Measurements from ENCODE around the gene EME1. TPM values are rescaled to one million over a fixed set of nuclear protein-coding genes. Genes with fewer than 3 reads are reported as not detected.

The EME1 gene
- total and polyA plus RNA-seq, 2 experiments from 2014 or later = 14.4 to 15.9 TPM

GRCh38 chr17:50332196-50332595 lies 40.8 kb upstream of the EME1 start:
- H2AFZ ChIP-seq = no peak overlapping the region
- H3F3A ChIP-seq (replicated peaks; ENCODE audit: low read depth) = no peaks in the 10 kb centered on the region
- H3K4me3 ChIP-seq = no peak overlapping the region
- Mint-ChIP-seq H3K27ac (no peak overlapping the region), H3K4me3 (no peak overlapping the region), H3K9me3 (no peaks in the 10 kb centered on the region; the same call in 2 of the 3 replicates), H3K4me1 (peaks cover 4% of the 10 kb centered on the region), H3K27me3 (ENCODE audit: insufficient read depth, low read depth, poor library complexity) (peaks cover 5% of the 10 kb centered on the region), H3K36me3 (ENCODE audit: low read depth) (no peaks in the 10 kb centered on the region)
- no peaks in the 10 kb centered on the region for H3K36me3 ChIP-seq (ENCODE audit: insufficient read depth)
- no peaks in the 10 kb centered on the region for H3K27me3 ChIP-seq (ENCODE audit: insufficient read depth)
- no peaks in the 10 kb centered on the region for H4K20me1 ChIP-seq (replicated peaks; ENCODE audit: insufficient read depth)
- no peak for TF ChIP-seq EZH2 (IDR thresholded peaks at IDR 0.05; ENCODE audit: low read depth, unreplicated experiment)
- no peak for TF ChIP-seq ZNF331 (CRISPR knock-in tag; IDR thresholded peaks at IDR 0.05; ENCODE audit: low read depth)
- no peak for TF ChIP-seq EZH2phosphoT487 (IDR thresholded peaks at IDR 0.05; ENCODE audit: unreplicated experiment)
- TF ChIP-seq JUNB (IDR thresholded peaks at IDR 0.05; ENCODE audit: unreplicated experiment) = no peak
- TF ChIP-seq ZNF462 (CRISPR knock-in tag; IDR thresholded peaks at IDR 0.05) = no peak
- TF ChIP-seq REST (IDR thresholded peaks at IDR 0.05; ENCODE audit: unreplicated experiment) = no peak
- TF ChIP-seq CTCF (conservative IDR thresholded peaks at IDR 0.05; ENCODE audit: low read depth in 2 of 2) = no peak
- TF ChIP-seq POLR2AphosphoS5 (IDR thresholded peaks at IDR 0.05; ENCODE audit: low read depth) = no peak
- no peak for TF ChIP-seq ETS1 (IDR thresholded peaks at IDR 0.05)
- TF ChIP-seq NANOG (IDR thresholded peaks at IDR 0.05; ENCODE audit: borderline replicate concordance) = no peak
- no peak for TF ChIP-seq STAT1 (IDR thresholded peaks at IDR 0.05; ENCODE audit: unreplicated experiment)
- TF ChIP-seq CREB1 (CRISPR knock-in tag; IDR thresholded peaks at IDR 0.05; ENCODE audit: low read depth) = no peak
- no peak for TF ChIP-seq ZNF114 (CRISPR knock-in tag; IDR thresholded peaks at IDR 0.05)
- no peak overlapping the region for H3K4me2 ChIP-seq
- ATAC-seq = no peak
- no peaks in the 10 kb centered on the region for H3K9me2 ChIP-seq (ENCODE audit: insufficient read depth)
- no peak for DNase-seq (ENCODE audit: low spot score)
- no peak overlapping the region for H3K27ac ChIP-seq (ENCODE audit: low read depth)
- no peaks in the 10 kb centered on the region for H3K4me1 ChIP-seq (ENCODE audit: insufficient read depth)
- H3K79me2 ChIP-seq (replicated peaks; ENCODE audit: insufficient read depth) = no peaks in the 10 kb centered on the region
